Astrocyte (in vitro differentiated cells and primary cell): ENCODE data around the gene NEU1.

Experiments
- CTCF ChIP-seq: IDR thresholded peaks from 2 replicates; pipeline ENCODE4 v1.5.1; 2011; ENCODE audit warnings: low read depth, mild to moderate bottlenecking, inconsistent platforms, low read length, moderate library complexity; ENCODE audit not compliant: insufficient read depth
- EZH2 ChIP-seq: IDR thresholded peaks from 2 replicates; pipeline ENCODE4 v1.6.1; 2012; ENCODE audit warnings: mild to moderate bottlenecking, low read length, inconsistent platforms; ENCODE audit not compliant: insufficient read depth

GRCh38 chr6:31911826-31912585, 49.4 kb upstream of the NEU1 start:
- TF ChIP-seq CTCF (no peak), EZH2 (no peak)
